GM10266 (cell line): ENCODE data around the gene DDRGK1.
"Not testable (repeated sequence)": the region's sequence is repeated elsewhere in the genome, so short reads cannot be mapped to it uniquely, and the experiment has no call there.

Source experiments
- DNase-seq: peaks from one replicate; pipeline ENCODE4 v3.0.0; 2012; ENCODE audit errors: extremely low spot score
- CTCF ChIP-seq: IDR thresholded peaks from 2 replicates; pipeline ENCODE4 v1.5.1; 2012; ENCODE audit warnings: mild to moderate bottlenecking, low read depth; ENCODE audit not compliant: control insufficient read depth, insufficient read depth; ENCODE audit errors: missing control alignments

Gene DDRGK1

DNA sequence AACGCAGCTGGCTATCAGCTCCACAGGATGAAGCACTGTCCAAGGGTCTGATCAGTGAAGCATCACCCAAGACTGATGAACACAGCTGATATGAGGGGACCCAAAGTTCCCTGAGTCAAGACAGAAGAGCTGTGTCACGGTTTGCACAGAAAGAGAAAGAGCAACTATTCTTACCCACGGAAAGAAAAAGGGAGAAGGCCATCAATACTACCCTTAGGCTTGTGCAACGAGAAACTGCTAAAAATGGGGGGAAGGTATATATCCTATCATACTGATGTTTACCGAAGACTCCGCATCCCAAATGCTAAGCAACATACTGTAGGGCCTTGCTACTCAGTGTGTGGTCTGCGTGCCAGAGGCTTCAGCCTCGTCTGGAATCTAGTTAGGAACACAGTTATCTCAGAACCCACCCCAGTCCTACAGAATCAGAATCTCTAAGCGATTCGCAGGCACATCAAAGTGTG, 45.5 kb downstream of the DDRGK1 start:
- TF ChIP-seq CTCF, result no peak
- no peak for DNase-seq

DNA sequence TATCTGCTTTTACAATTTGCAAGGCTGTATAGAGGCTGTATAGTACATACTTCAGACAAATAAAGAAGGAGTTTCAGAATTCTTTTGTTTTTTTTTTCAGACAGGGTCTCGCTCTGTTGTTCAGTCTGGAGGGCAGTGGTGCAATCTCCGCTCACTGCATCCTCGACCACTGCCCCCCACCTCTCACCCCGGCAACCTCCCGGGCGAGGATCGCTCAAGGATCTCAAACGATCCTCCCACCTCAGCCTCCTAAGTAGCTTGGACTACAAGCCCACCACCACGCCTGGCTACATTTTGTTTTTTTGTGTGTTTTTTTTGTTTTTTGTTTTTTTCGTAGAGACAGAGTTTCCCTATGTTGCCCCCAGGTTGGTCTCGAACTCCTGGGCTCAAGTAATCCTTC, 46.7 kb downstream of the DDRGK1 start:
- no peak for TF ChIP-seq CTCF
- DNase-seq, result no peak

- DNase-seq, result peak; percentile 67
- TF ChIP-seq CTCF, result no peak
Observed at GRCh38 chr20:3156811-3157619, 47.5 kb downstream of the DDRGK1 start.

- DNase-seq, result not testable (repeated sequence)
Observed at GRCh38 chr20:3152057-3152644, 52.3 kb downstream of the DDRGK1 start.

GRCh38 chr20:3150908-3151307, 53.6 kb downstream of the DDRGK1 start:
- no peak for TF ChIP-seq CTCF

GRCh38 chr20:3146732-3147341, 57.6 kb downstream of the DDRGK1 start:
- no peak for TF ChIP-seq CTCF
- DNase-seq, result no peak

More at GRCh38 chr20:3150908-3151307, 53.6 kb downstream of the DDRGK1 start:
- DNase-seq, result no peak

DNA sequence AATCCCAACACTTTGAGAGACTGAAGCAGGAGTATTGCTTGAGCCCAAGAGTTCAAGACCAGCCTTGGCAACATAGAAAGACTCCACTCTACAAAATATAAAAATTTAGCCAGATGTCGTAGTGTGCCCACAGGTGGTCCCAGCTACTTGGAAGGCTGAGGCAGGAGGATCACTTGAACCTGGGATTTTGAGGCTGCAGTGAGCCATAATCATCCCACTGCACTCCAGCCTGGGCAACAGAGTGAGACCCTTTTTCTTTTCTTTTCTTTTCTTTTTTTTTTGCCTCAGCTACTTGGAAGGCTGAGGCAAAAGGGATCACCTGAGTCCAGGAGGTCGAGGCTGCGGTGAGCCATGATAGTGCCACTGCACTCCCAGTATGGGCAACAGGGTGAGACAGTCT, 62.7 kb downstream of the DDRGK1 start:
- no peak for DNase-seq
- no peak for TF ChIP-seq CTCF
